K562 (cell line): Measurements from ENCODE around the gene MMUT. TPM values are rescaled to one million over a fixed set of nuclear protein-coding genes. Genes with fewer than 3 reads are reported as not detected.

Experiments
- DACH1 ChIP-seq: fragments of 450-650 bp; IDR thresholded peaks from 2 replicates; pipeline ENCODE4 v1.6.1; 2018; ENCODE audit not compliant: partially characterized antibody
- DDX20 ChIP-seq: fragments of 450-650 bp; IDR thresholded peaks from 2 replicates; pipeline ENCODE4 v1.6.1; 2016; ENCODE audit warnings: missing genetic modification characterization, low read depth, mild to moderate bottlenecking, missing compliant biosample characterization, moderate library complexity
- FOXP4 ChIP-seq: sonication (generic); formaldehyde crosslinking; IDR thresholded peaks from 2 replicates; pipeline ENCODE4 v1.8.0; 2022; ENCODE audit warnings: mild to moderate bottlenecking, missing genetic modification reagents, borderline replicate concordance
- KDM1A ChIP-seq, 2 experiments: fragments of 450-650 bp; IDR thresholded peaks; 2 replicates each; pipeline ENCODE4 v1.6.1; 2016; ENCODE audit warnings: mild to moderate bottlenecking in 2 of 2
- KLF6 ChIP-seq: fragments of 250-450 bp; sonication (Bioruptor Pico); IDR thresholded peaks from 2 replicates; pipeline ENCODE4 v1.4.0; 2020; ENCODE audit warnings: mild to moderate bottlenecking, moderate library complexity, borderline replicate concordance
- MCM2 ChIP-seq: fragments of 450-650 bp; IDR thresholded peaks from 2 replicates; pipeline ENCODE4 v1.6.1; 2017; ENCODE audit warnings: low read depth, mild to moderate bottlenecking
- NELFE ChIP-seq: IDR thresholded peaks from 2 replicates; pipeline ENCODE4 v1.6.1; 2011; ENCODE audit warnings: mild to moderate bottlenecking; ENCODE audit not compliant: insufficient read depth, insufficient read length
- NR3C1 ChIP-seq: sonication (generic); formaldehyde crosslinking; IDR thresholded peaks from 2 replicates; pipeline ENCODE4 v1.8.1; 2022; ENCODE audit warnings: missing genetic modification reagents
- NR4A1 ChIP-seq, 2 experiments: fragments of 250-450 bp in 1 of 2; fragments of 450-650 bp in 1 of 2; sonication (Bioruptor Pico) in 1 of 2; IDR thresholded peaks; 2 replicates each; pipeline versions ENCODE4 v1.4.0 to v1.6.1; 2016 to 2020; ENCODE audit warnings: mild to moderate bottlenecking in 2 of 2, missing compliant biosample characterization in 1 of 2, missing genetic modification characterization in 1 of 2, moderate library complexity in 1 of 2
- PCBP2 ChIP-seq: fragments of 200-400 bp; formaldehyde crosslinking; IDR thresholded peaks from 2 replicates; pipeline ENCODE4 v1.6.1; 2018; ENCODE audit warnings: low read length, low read depth, mild to moderate bottlenecking, moderate library complexity; ENCODE audit not compliant: poor library complexity, severe bottlenecking
- POLR2A ChIP-seq: fragments of 450-650 bp; conservative IDR thresholded peaks from 2 replicates; pipeline ENCODE4 v1.6.1; 2016
- RBM25 ChIP-seq: fragments of 200-400 bp; formaldehyde crosslinking; IDR thresholded peaks from 2 replicates; pipeline ENCODE4 v1.6.1; 2018; ENCODE audit warnings: low read length, low read depth, moderate library complexity; ENCODE audit not compliant: severe bottlenecking
- SIN3A ChIP-seq, 2 experiments: fragments of 150-350 bp in 1 of 2; IDR thresholded peaks; 2 replicates each; pipeline ENCODE4 v1.6.1; 2011 to 2016; ENCODE audit warnings: borderline replicate concordance in 2 of 2, low read depth in 2 of 2, low read length in 2 of 2, mild to moderate bottlenecking in 2 of 2, moderate library complexity in 2 of 2; ENCODE audit not compliant: control insufficient read depth in 1 of 2
- TARDBP ChIP-seq: fragments of 450-650 bp; IDR thresholded peaks from 2 replicates; pipeline ENCODE4 v1.6.1; 2016
- TBP ChIP-seq: optimal IDR thresholded peaks from 2 replicates; pipeline ENCODE3; 2011; ENCODE audit warnings: low read depth, low read length, improper control_type of control experiment
- ZC3H8 ChIP-seq: fragments of 450-650 bp; IDR thresholded peaks from 2 replicates; pipeline ENCODE4 v1.6.1; 2017
- ZNF140 ChIP-seq: fragments of 250-450 bp; sonication (Bioruptor Pico); IDR thresholded peaks from 2 replicates; pipeline ENCODE4 v1.8.0; 2021; ENCODE audit warnings: moderate library complexity, mild to moderate bottlenecking, inconsistent platforms
- ZNF239 ChIP-seq: fragments of 250-450 bp; sonication (Bioruptor Pico); IDR thresholded peaks from 2 replicates; pipeline ENCODE4 v1.4.0; 2020; ENCODE audit warnings: mild to moderate bottlenecking
- ZNF263 ChIP-seq: sonication (generic); formaldehyde crosslinking; IDR thresholded peaks from 2 replicates; pipeline ENCODE4 v1.8.0; 2022; ENCODE audit warnings: mild to moderate bottlenecking, missing genetic modification reagents, borderline replicate concordance
- ZNF589 ChIP-seq: fragments of 200-800 bp; sonication (Bioruptor generic); IDR thresholded peaks from 2 replicates; pipeline ENCODE4 v1.6.1; 2016; ENCODE audit warnings: low read depth, missing genetic modification characterization, missing compliant biosample characterization
- polyA plus RNA-seq, 8 experiments: library from polyadenylated mRNA; depleted of rRNA in 4 of 8; stranded (reverse) in 5 of 8; unstranded in 3 of 8; fragments of >200 nt; fragmentation: Nextera tagmentation in 2 of 8; fragmentation: Illumina TruSeq in 1 of 8; extraction: Ambion mirVana in 2 of 8; extraction: Trizol in 1 of 8; gene quantifications; 2 replicates each; pipeline versions ENCODE4 v1.2.1 to v1.2.3, GENCODE V29; 2011 to 2014; ENCODE audit warnings: inconsistent platforms in 1 of 8, missing spikeins in 1 of 8
- total RNA-seq, 7 experiments: library from RNA; depleted of rRNA in 6 of 7; stranded (reverse); fragments of >200 nt in 6 of 7; fragmentation: Illumina TruSeq in 2 of 7; extraction: Trizol in 2 of 7; gene quantifications; 2 replicates each; pipeline versions ENCODE4 v1.2.1 to v1.2.3, GENCODE V29; 2011 to 2021; ENCODE audit warnings: low replicate concordance in 1 of 7
- TF ChIP-seq, protein P1 (sequence below): fragments of 250-450 bp; sonication (Bioruptor Pico); IDR thresholded peaks from 2 replicates; pipeline ENCODE4 v1.4.0; 2020; ENCODE audit warnings: mild to moderate bottlenecking, moderate library complexity, borderline replicate concordance
- TF ChIP-seq, protein P2 (sequence below): fragments of 250-450 bp; sonication (Bioruptor Pico); IDR thresholded peaks from 2 replicates; pipeline ENCODE4 v1.5.0; 2020; ENCODE audit warnings: mild to moderate bottlenecking, borderline replicate concordance

The MMUT gene
- total and polyA plus RNA-seq, 9 of the 15 experiments (the other 6 are each of a cell fraction or from before 2014, with no cell fraction given), result 7.1 to 26.4 (median 16.0) TPM

- peak; percentile 46; the same call in 1 of the 2 replicates for TF ChIP-seq ZNF263 (CRISPR knock-in tag)
- no peak for TF ChIP-seq ZNF239 (CRISPR knock-in tag)
- no peak for TF ChIP-seq NELFE
- peak; percentile 93 for TF ChIP-seq POLR2A
- TF ChIP-seq SIN3A (IDR thresholded peaks at IDR 0.05; ENCODE audit: borderline replicate concordance in 2 of 2, control insufficient read depth in 1 of 2, low read depth in 2 of 2, low read length in 2 of 2), result peak; percentile 83 to 99
- peak; percentile 84; the same call in 1 of the 2 replicates for TF ChIP-seq TARDBP
- no peak for TF ChIP-seq DACH1
- TF ChIP-seq, protein P1, sequence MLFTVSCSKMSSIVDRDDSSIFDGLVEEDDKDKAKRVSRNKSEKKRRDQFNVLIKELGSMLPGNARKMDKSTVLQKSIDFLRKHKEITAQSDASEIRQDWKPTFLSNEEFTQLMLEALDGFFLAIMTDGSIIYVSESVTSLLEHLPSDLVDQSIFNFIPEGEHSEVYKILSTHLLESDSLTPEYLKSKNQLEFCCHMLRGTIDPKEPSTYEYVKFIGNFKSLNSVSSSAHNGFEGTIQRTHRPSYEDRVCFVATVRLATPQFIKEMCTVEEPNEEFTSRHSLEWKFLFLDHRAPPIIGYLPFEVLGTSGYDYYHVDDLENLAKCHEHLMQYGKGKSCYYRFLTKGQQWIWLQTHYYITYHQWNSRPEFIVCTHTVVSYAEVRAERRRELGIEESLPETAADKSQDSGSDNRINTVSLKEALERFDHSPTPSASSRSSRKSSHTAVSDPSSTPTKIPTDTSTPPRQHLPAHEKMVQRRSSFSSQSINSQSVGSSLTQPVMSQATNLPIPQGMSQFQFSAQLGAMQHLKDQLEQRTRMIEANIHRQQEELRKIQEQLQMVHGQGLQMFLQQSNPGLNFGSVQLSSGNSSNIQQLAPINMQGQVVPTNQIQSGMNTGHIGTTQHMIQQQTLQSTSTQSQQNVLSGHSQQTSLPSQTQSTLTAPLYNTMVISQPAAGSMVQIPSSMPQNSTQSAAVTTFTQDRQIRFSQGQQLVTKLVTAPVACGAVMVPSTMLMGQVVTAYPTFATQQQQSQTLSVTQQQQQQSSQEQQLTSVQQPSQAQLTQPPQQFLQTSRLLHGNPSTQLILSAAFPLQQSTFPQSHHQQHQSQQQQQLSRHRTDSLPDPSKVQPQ (CRISPR knock-in tag), result no peak
- TF ChIP-seq ZNF589 (CRISPR knock-in tag), result no peak
- peak; percentile 82; the same call in 1 of the 2 replicates for TF ChIP-seq KLF6 (CRISPR knock-in tag)
- no peak for TF ChIP-seq ZNF140 (CRISPR knock-in tag)
- TF ChIP-seq TBP, result peak; percentile 89
- TF ChIP-seq FOXP4 (CRISPR knock-in tag), result no peak
- no peak for TF ChIP-seq ZC3H8
- TF ChIP-seq PCBP2, result no peak
- TF ChIP-seq DDX20 (tag), result no peak
- no peak for TF ChIP-seq NR4A1 (CRISPR knock-in tag; IDR thresholded peaks at IDR 0.05)
- TF ChIP-seq NR4A1 (tag; IDR thresholded peaks at IDR 0.05), result no peak
- no peak for TF ChIP-seq MCM2
- no peak for TF ChIP-seq NR3C1 (CRISPR knock-in tag)
- no peak for TF ChIP-seq KDM1A (IDR thresholded peaks at IDR 0.05)
- no peak for TF ChIP-seq RBM25
- TF ChIP-seq, protein P2, sequence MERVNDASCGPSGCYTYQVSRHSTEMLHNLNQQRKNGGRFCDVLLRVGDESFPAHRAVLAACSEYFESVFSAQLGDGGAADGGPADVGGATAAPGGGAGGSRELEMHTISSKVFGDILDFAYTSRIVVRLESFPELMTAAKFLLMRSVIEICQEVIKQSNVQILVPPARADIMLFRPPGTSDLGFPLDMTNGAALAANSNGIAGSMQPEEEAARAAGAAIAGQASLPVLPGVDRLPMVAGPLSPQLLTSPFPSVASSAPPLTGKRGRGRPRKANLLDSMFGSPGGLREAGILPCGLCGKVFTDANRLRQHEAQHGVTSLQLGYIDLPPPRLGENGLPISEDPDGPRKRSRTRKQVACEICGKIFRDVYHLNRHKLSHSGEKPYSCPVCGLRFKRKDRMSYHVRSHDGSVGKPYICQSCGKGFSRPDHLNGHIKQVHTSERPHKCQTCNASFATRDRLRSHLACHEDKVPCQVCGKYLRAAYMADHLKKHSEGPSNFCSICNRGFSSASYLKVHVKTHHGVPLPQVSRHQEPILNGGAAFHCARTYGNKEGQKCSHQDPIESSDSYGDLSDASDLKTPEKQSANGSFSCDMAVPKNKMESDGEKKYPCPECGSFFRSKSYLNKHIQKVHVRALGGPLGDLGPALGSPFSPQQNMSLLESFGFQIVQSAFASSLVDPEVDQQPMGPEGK, result no peak
Measured at GRCh38 chr6:49462927-49463611, at the start of gene MMUT, which contains the start of gene CENPQ (continued).
